Measurements from ENCODE around the gene PPP4R4.

DNA sequence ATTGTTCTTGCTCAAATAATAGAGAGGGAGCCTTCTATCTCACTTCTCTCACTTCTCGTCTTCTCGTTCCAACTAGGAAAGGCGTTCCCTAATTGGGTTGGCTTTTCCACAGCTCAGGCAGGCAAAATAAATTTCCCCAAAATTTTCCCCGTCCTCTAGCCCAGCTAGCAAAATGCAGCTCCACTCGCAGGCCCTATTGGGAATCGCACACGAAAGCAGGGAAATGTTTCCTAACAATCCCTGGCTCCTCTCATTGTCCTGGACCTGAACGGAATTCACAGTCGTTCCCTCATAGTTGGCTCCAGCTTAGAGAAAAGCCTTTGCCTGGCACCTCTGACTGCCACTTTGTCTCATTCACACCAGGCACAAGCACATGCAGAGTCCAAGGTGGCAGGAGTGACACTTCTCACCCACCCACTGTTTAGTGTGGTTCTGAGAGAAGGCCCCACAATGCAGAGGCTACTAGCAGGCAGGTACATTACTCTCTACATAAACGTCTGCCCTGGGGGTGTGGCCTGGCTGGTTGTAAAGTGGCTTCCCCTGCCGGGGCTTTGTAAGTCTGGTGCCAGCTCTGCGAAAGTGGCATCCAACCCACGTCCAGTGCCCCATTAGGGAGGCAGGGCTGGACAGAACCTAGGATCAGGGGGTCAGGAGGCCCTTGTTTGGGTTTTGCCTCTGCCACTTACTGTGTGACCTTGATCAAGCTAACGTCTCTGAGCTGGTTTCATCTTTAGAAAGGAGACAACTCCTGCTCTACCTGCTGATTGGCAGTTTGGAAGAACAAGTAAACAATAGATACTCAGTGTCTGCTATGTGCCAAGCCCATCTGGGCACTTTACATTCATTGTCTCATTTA lies 114.7 kb downstream of the PPP4R4 start:
- TF ChIP-seq, protein P1, sequence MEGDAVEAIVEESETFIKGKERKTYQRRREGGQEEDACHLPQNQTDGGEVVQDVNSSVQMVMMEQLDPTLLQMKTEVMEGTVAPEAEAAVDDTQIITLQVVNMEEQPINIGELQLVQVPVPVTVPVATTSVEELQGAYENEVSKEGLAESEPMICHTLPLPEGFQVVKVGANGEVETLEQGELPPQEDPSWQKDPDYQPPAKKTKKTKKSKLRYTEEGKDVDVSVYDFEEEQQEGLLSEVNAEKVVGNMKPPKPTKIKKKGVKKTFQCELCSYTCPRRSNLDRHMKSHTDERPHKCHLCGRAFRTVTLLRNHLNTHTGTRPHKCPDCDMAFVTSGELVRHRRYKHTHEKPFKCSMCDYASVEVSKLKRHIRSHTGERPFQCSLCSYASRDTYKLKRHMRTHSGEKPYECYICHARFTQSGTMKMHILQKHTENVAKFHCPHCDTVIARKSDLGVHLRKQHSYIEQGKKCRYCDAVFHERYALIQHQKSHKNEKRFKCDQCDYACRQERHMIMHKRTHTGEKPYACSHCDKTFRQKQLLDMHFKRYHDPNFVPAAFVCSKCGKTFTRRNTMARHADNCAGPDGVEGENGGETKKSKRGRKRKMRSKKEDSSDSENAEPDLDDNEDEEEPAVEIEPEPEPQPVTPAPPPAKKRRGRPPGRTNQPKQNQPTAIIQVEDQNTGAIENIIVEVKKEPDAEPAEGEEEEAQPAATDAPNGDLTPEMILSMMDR (IDR thresholded peaks at IDR 0.05 in 2 of 3, conservative IDR thresholded peaks at IDR 0.05 in 1 of 3; ENCODE audit: borderline replicate concordance in 1 of 3, insufficient read depth in 1 of 3, low read depth in 2 of 3, low read length in 2 of 3) = peak in 1 of 3 experiments; percentile 32; a peak in 1 of 6 replicates
- TF ChIP-seq POLR2A (IDR thresholded peaks at IDR 0.05; ENCODE audit: borderline replicate concordance, extremely low read depth, insufficient read depth, insufficient read length) (no peak), POLR2AphosphoS5 (IDR thresholded peaks at IDR 0.05; ENCODE audit: low read depth, low read length) (no peak), CBX3 (IDR thresholded peaks at IDR 0.05; ENCODE audit: low read depth) (no peak), ATF3 (IDR thresholded peaks at IDR 0.05) (no peak), EZH2 (IDR thresholded peaks at IDR 0.05) (no peak), SRF (IDR thresholded peaks at IDR 0.05; ENCODE audit: low read depth) (no peak), YY1 (IDR thresholded peaks at IDR 0.05; ENCODE audit: extremely low read depth, insufficient replicate concordance, low read depth, low read length) (no peak), CEBPB (IDR thresholded peaks at IDR 0.05; ENCODE audit: low read depth) (no peak), EZH2phosphoT487 (IDR thresholded peaks at IDR 0.05; ENCODE audit: borderline replicate concordance) (no peak), ZFX (IDR thresholded peaks at IDR 0.05) (no peak)
- TF ChIP-seq, protein P2, sequence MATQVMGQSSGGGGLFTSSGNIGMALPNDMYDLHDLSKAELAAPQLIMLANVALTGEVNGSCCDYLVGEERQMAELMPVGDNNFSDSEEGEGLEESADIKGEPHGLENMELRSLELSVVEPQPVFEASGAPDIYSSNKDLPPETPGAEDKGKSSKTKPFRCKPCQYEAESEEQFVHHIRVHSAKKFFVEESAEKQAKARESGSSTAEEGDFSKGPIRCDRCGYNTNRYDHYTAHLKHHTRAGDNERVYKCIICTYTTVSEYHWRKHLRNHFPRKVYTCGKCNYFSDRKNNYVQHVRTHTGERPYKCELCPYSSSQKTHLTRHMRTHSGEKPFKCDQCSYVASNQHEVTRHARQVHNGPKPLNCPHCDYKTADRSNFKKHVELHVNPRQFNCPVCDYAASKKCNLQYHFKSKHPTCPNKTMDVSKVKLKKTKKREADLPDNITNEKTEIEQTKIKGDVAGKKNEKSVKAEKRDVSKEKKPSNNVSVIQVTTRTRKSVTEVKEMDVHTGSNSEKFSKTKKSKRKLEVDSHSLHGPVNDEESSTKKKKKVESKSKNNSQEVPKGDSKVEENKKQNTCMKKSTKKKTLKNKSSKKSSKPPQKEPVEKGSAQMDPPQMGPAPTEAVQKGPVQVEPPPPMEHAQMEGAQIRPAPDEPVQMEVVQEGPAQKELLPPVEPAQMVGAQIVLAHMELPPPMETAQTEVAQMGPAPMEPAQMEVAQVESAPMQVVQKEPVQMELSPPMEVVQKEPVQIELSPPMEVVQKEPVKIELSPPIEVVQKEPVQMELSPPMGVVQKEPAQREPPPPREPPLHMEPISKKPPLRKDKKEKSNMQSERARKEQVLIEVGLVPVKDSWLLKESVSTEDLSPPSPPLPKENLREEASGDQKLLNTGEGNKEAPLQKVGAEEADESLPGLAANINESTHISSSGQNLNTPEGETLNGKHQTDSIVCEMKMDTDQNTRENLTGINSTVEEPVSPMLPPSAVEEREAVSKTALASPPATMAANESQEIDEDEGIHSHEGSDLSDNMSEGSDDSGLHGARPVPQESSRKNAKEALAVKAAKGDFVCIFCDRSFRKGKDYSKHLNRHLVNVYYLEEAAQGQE (IDR thresholded peaks at IDR 0.05; ENCODE audit: low read depth) = no peak
- TF ChIP-seq, protein P3, sequence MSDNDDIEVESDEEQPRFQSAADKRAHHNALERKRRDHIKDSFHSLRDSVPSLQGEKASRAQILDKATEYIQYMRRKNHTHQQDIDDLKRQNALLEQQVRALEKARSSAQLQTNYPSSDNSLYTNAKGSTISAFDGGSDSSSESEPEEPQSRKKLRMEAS (IDR thresholded peaks at IDR 0.05) = no peak
- TF ChIP-seq, protein P4, sequence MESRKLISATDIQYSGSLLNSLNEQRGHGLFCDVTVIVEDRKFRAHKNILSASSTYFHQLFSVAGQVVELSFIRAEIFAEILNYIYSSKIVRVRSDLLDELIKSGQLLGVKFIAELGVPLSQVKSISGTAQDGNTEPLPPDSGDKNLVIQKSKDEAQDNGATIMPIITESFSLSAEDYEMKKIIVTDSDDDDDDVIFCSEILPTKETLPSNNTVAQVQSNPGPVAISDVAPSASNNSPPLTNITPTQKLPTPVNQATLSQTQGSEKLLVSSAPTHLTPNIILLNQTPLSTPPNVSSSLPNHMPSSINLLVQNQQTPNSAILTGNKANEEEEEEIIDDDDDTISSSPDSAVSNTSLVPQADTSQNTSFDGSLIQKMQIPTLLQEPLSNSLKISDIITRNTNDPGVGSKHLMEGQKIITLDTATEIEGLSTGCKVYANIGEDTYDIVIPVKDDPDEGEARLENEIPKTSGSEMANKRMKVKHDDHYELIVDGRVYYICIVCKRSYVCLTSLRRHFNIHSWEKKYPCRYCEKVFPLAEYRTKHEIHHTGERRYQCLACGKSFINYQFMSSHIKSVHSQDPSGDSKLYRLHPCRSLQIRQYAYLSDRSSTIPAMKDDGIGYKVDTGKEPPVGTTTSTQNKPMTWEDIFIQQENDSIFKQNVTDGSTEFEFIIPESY (IDR thresholded peaks at IDR 0.05; ENCODE audit: extremely low read depth, insufficient replicate concordance, low read length) = no peak
